Thyroid gland (tissue), 4 donors: Measurements from ENCODE around the gene MICOS13. TPM values are rescaled to one million over a fixed set of nuclear protein-coding genes. Genes with fewer than 3 reads are reported as not detected.

ENCODE experiments used
- DNase-seq, 2 donors: peaks; one replicate each; pipeline ENCODE4 v3.0.0-alpha.2; 2019
- H3K27ac ChIP-seq, 3 donors: fragments of 200-600 bp; sonication (generic); 1 replicate in 2 of 3; 2 replicates in 1 of 3; pipeline ENCODE4 v1.5.1; 2016 to 2019; ENCODE audit warnings: mild to moderate bottlenecking in 1 of 3, moderate library complexity in 1 of 3
- H3K27me3 ChIP-seq: fragments of 200-600 bp; sonication (generic); one replicate; pipeline ENCODE4 v1.5.1; 2019
- H3K36me3 ChIP-seq, 2 donors: fragments of 200-600 bp; sonication (generic); one replicate each; pipeline ENCODE4 v1.5.1; 2016 to 2019
- H3K4me1 ChIP-seq, 2 donors: fragments of 200-600 bp; sonication (generic); one replicate each; pipeline ENCODE4 v1.5.1; 2017 to 2019
- H3K4me3 ChIP-seq, 3 donors: fragments of 200-600 bp; sonication (generic); replicated peaks in 1 of 3; 1 replicate in 2 of 3; 2 replicates in 1 of 3; pipeline ENCODE4 v1.5.1; 2016; ENCODE audit warnings: mild to moderate bottlenecking in 1 of 3
- H3K9me3 ChIP-seq: fragments of 200-600 bp; sonication (generic); one replicate; pipeline ENCODE4 v1.5.1; 2017
- POLR2A ChIP-seq, 2 donors: fragments of 450-650 bp; IDR thresholded peaks; one replicate each; pipeline ENCODE4 v1.6.1; 2017; ENCODE audit warnings: antibody characterized with exemption in 2 of 2, mild to moderate bottlenecking in 2 of 2, moderate library complexity in 1 of 2
- WGBS, 2 donors: methylation state at CpG; one replicate each; pipeline ENCODE4 v1.1.5; 2017; 5-methylcytosine and 5-hydroxymethylcytosine counted together
- intact Hi-C: fragments of 100-400 bp; cut with DNase I; formaldehyde crosslinking; loops from one replicate; pipeline ENCODE4 v1.15.1; 2023
- total RNA-seq, 4 donors: library from RNA; depleted of rRNA; stranded (reverse); fragments of >200 nt; gene quantifications; one replicate each; pipeline ENCODE4 v1.2.3, GENCODE V29; 2016
- TF ChIP-seq, protein P1 (sequence below), 6 experiments: fragments of 200-600 bp in 3 of 6; fragments of 450-650 bp in 3 of 6; sonication (generic) in 3 of 6; IDR thresholded peaks; one replicate each; pipeline ENCODE4 v1.5.1; 2016 to 2019; ENCODE audit warnings: antibody characterized with exemption in 6 of 6, mild to moderate bottlenecking in 2 of 6, inconsistent platforms in 1 of 6, moderate library complexity in 1 of 6

MICOS13 gene
- total RNA-seq, 4 donors from 2014 or later: 20.1 to 68.3 (median 47.2) TPM

DNA sequence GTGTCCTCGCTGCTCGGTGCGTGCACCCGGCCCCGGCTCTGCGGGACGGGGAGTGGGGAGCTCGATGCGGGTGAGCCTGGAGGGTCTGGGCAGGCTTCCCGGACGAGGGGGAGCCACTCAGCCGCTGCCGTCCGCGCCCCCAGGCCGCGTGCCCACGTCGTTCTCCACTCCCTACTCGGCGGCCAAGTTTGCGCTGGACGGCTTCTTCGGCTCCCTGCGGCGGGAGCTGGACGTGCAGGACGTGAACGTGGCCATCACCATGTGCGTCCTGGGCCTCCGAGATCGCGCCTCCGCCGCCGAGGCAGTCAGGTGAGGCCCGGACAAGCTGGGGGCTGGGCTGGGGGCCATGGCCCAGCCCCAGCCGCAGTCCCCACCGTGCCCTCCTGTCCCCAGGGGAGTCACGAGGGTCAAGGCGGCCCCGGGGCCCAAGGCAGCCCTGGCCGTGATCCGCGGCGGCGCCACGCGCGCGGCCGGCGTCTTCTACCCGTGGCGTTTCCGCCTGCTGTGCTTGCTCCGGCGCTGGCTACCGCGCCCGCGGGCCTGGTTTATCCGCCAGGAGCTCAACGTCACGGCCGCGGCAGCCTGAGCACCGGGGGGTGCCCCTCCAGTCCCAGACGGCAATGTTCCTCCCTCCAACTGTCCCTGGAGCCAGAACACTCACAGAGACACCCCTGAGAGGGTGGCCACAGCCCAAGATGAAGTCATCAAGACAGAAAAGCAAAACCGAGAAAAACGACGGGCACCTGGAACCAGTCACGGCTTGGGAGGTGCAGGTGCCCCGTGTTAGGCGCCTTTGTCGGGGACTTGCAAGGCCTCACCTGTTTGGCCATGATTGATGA lies 7.3 kb upstream of the MICOS13 start:
- Histone ChIP-seq H3K27me3 (no peaks in the 10 kb centered on the region), H3K27ac (peak overlapping the region in 2 of 3 donors; percentile 38 to 76), H3K9me3 (no peaks in the 10 kb centered on the region), H3K4me1 (peaks cover 19 to 28% of the 10 kb centered on the region in 2 donors), H3K36me3 (peaks cover 8% of the 10 kb centered on the region in 2 donors), H3K4me3 (peak overlapping the region in 2 of 3 donors; percentile 37 to 48)
- TF ChIP-seq, protein P1, sequence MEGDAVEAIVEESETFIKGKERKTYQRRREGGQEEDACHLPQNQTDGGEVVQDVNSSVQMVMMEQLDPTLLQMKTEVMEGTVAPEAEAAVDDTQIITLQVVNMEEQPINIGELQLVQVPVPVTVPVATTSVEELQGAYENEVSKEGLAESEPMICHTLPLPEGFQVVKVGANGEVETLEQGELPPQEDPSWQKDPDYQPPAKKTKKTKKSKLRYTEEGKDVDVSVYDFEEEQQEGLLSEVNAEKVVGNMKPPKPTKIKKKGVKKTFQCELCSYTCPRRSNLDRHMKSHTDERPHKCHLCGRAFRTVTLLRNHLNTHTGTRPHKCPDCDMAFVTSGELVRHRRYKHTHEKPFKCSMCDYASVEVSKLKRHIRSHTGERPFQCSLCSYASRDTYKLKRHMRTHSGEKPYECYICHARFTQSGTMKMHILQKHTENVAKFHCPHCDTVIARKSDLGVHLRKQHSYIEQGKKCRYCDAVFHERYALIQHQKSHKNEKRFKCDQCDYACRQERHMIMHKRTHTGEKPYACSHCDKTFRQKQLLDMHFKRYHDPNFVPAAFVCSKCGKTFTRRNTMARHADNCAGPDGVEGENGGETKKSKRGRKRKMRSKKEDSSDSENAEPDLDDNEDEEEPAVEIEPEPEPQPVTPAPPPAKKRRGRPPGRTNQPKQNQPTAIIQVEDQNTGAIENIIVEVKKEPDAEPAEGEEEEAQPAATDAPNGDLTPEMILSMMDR (IDR thresholded peaks at IDR 0.05): no peak
- TF ChIP-seq POLR2A (IDR thresholded peaks at IDR 0.05): no peak
- no peak for DNase-seq
- intact Hi-C loops: no loop called here
- WGBS, 2 donors: 71 to 90% methylated on average over 14 to 42 of the region's 76 CpGs

DNA sequence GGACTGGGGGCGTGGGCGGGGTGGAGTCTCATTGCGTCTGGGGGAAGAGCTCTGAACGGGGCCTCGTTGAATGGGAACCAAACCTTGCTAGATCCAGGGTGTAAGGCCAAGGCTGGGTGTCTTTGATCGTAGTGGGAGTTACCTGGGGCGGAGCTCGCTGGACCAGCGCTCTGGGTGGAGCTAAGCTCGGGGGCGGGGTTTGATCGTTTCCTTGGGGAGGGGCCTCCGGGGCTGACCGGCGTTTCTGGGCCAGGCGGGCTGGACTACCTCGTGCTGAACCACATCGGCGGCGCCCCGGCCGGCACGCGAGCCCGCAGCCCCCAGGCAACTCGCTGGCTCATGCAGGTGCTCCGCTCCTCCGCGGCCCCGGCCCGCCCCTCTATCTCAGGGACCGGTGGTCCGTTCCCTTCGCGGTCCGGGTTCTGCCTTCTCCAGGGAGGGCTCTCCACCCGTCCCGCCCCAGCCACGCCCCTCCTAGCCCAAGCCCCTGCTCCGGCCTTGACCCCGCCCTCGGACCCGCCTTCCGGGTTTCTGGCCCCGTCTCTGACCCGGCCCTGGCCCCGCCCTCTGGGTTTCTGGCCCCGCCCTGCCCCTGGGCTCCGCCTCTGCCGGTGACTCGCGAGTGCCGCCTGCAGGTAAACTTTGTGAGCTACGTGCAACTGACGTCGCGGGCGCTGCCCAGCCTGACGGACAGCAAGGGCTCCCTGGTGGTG lies 6.5 kb upstream of the MICOS13 start:
- no peaks in the 10 kb centered on the region for H3K9me3 ChIP-seq
- H3K4me1 ChIP-seq: peaks cover 15 to 24% of the 10 kb centered on the region in 2 donors
- peak overlapping the region; percentile 7 to 76 (median 58) for H3K27ac ChIP-seq
- peak; percentile 98 for DNase-seq
- 1% methylated on average over 15 to 27 of the region's 59 CpGs for WGBS, 2 donors
- no peaks in the 10 kb centered on the region for H3K27me3 ChIP-seq
- H3K36me3 ChIP-seq: peaks cover under 1% of the 10 kb centered on the region in 2 donors
- peak overlapping the region in 2 of 3 donors; percentile 37 to 48 for H3K4me3 ChIP-seq
- peak in 1 of 2 donors; percentile 12 for TF ChIP-seq POLR2A (IDR thresholded peaks at IDR 0.05)
- TF ChIP-seq, protein P1 (IDR thresholded peaks at IDR 0.05): peak; percentile 53 to 93 (median 67)
- intact Hi-C loops: no loop called here

DNA sequence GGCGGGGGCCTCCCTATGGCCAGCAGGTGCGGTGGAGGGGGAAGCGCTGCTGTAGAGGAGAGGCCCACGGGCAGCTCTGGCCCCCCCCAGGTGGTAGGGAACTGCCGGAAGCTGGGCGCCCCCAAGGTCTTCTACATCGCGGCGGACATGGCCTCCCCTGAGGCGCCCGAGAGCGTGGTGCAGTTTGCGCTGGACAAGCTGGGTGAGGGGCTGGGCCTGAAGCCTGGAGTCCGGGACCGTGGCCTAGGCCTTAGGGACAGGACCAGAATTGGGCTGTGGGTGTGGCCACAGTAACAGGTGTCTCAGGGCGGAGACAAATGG lies 6.0 kb upstream of the MICOS13 start:
- Histone ChIP-seq H3K9me3 (no peaks in the 10 kb centered on the region), H3K27ac (peak overlapping the region; percentile 7 to 76 (median 17)), H3K4me1 (peaks cover 14 to 22% of the 10 kb centered on the region in 2 donors), H3K4me3 (peak overlapping the region in 1 of 3 donors; percentile 48), H3K27me3 (no peaks in the 10 kb centered on the region), H3K36me3 (no peaks in the 10 kb centered on the region)
- no peak for TF ChIP-seq POLR2A (IDR thresholded peaks at IDR 0.05)
- TF ChIP-seq, protein P1 (IDR thresholded peaks at IDR 0.05): no peak
- 23 to 38% methylated on average over 11 to 15 of the region's 16 CpGs for WGBS, 2 donors
- DNase-seq: no peak
- intact Hi-C loops: no loop called here

DNA sequence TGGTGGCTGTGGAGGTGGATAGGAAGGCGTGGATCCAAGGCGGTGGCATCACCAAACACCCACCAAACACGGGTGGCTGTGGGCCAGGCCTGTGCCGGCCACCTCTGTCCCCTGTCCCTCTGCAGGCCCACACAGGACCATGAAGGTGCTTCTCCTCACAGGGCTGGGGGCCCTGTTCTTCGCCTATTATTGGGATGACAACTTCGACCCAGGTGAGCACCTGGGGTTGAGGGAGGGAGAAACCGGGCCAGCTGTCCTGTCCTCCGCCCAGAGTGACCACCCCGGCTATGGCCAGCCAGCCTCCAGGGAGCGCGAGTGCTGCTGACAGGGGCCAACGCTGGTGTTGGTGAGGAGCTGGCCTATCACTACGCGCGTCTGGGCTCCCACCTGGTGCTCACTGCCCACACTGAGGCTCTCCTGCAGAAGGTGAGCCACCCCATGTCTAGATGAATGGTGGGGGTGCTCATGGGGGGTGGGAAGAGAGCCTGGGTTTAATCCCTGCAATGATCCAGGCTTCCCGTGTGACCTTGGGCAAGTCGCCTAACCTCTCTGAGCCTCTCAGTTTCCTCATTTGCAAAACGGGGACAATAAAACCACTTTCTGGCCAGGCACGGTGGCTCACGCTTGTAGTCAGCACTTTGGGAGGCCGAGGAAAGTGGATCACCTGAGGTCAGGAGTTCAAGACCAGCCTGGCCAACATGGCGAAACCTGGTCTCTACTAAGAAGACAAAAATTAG lies 4.5 kb upstream of the MICOS13 start:
- no peaks in the 10 kb centered on the region for H3K36me3 ChIP-seq
- H3K9me3 ChIP-seq: no peaks in the 10 kb centered on the region
- H3K4me1 ChIP-seq: peaks cover 9 to 21% of the 10 kb centered on the region in 2 donors
- no peak overlapping the region for H3K27ac ChIP-seq
- no peak for DNase-seq
- no peak overlapping the region for H3K4me3 ChIP-seq
- intact Hi-C loops: no loop called here
- TF ChIP-seq, protein P1 (IDR thresholded peaks at IDR 0.05): no peak
- no peak for TF ChIP-seq POLR2A (IDR thresholded peaks at IDR 0.05)
- WGBS, 2 donors: 93 to 95% methylated on average over 16 to 18 of the region's 22 CpGs
- no peaks in the 10 kb centered on the region for H3K27me3 ChIP-seq
